NCI-H2029 (cell line): ENCODE results near the gene FAM222A.

Experiments used
- DNase-seq: peaks from one replicate; lab custom pipeline; 2025; lab: John Stamatoyannopoulos, UW

FAM222A gene

DNA sequence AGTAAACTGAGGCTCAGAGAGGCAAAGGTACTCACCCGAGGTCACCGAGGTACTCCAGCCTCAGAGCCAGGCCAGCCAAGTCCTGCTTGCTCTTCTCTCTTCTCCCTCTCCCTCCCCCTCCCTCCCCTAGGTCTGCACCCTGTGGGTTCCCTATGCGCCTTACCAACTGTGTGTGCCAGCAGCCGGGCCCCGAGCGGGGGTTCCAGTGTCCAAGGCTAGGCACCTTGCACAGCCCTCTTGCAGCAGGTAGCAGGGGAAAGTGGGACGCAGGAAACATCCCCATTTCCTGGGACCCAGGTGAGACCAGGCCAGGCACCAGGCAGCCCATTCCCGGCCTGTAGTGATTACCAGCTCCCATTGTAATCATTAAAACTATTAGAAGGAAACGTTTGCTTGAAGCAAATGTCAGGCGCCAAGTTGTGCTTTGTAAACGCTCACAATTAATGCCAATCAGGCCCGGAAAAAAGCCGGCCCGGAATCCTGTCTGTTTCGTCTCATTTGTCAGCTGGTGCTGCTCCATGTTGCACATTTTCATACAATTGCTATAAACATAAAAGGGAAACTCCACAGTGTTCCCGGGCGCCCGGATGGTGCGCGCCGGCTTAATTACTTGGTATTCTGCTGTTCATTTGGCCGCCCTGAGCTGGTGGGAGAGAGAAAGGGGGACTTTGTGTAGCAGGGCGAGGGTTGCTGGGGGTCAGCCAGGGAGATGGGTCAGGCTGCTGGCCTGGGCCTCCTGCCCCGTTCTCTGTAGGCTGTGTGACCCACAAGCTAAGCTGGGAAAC is 11.9 kb downstream of the FAM222A start:
- no peak for DNase-seq

- no peak for DNase-seq
Measured at GRCh38 chr12:109726106-109726497, 12.5 kb downstream of the FAM222A start.

- DNase-seq = no peak
Measured at GRCh38 chr12:109726511-109727038, 12.9 kb downstream of the FAM222A start.

DNA sequence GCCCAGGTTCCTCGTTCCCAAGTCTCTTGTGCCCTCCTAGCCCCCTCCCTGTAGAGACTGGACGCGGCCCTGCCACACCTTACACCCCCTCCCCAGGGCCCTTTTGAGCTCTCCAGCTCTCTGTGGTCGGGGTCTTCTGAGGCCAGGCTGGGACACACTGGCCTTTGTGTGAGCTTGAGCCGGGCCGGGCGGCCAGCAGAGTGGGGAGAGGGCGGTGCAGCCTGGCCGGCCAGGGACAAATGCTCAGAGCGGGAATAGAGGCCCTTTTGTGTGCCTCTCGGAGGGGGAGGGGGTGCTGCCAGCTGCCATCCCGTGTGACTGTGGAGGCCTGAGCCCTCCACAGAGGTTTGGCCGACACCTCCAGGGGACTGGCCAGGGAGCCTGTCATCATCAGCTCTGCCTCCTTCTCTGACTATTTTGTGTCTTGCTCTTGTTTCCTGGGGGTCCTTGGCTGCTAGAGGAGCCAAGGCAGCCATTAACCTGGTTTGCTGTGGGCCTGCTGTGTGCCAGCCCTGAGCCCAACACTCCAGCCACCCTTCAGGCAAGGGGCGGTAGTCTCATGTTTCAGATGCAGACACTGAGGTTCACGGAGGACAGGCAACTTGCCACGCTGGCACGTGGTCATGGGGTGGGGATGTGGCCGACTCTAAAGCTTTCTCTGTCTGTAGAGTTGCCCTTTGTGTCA is 13.6 kb downstream of the FAM222A start:
- peak; percentile 35 for DNase-seq

GRCh38 chr12:109727746-109728726 is 14.4 kb downstream of the FAM222A start:
- no peak for DNase-seq

DNA sequence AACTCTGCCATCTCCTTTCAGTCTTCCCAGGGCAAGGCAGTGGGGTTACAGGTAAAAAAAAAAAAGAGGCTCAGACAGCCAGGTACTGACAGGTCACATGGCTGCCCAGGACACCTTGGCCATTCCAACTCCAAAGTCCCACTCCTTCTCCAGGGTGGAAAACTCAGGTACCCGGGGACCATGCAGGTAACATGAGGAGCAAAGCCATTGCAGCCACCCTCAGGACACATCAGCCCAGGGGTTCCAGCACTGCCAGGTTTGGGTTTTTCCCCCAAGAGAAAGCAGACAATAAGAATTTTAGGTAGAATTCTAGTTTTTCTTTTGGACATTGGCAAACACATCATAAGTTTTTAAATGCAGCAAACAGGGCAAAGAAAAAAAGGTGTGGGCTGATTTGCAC is 15.3 kb downstream of the FAM222A start:
- no peak for DNase-seq

GRCh38 chr12:109729371-109729781 is 15.8 kb downstream of the FAM222A start:
- DNase-seq = no peak

DNA sequence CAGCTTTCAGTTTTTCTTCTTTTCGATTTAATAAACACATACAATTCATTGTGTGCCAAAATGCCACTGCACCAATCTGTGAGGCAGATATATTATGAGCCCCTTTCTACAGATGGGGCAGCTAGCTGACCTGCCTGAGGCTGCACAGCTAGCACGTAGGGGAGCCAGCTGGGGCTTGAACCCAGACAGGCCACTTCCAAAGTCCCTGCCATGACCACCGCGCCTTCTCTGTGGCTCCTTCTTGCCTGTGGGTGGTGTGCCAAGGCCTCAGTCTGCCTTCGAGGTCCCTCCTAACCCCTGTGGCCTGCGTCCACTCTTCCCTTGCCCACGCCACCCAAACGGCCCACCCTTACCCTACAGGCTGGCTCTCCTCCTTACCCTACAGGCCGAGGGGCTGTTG is 16.2 kb downstream of the FAM222A start:
- DNase-seq = no peak

GRCh38 chr12:109730306-109731145 is 16.9 kb downstream of the FAM222A start:
- DNase-seq = no peak

GRCh38 chr12:109731231-109731731 is 17.7 kb downstream of the FAM222A start:
- DNase-seq = no peak

DNA sequence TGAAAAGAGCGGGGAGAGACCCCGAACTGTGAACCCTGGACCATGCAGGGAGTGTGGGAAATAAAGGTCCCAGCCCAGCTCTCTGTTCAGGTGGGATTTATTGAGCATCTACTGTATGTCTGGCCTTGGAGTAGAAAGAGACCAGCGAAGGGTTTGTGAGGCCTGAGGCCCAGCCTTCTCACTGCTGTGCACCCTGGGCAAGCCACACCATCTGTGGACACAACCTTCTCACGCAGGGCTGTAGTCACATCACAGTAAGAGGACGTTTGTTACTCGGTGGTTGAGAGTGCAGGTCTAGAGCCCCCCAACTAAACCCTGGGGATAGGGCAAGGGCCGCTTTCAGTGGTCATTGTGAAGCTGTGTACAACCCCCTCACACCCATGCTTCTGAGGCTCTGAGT is 18.2 kb downstream of the FAM222A start:
- no peak for DNase-seq

- no peak for DNase-seq
Measured at GRCh38 chr12:109732321-109733305, 19.0 kb downstream of the FAM222A start.

GRCh38 chr12:109734219-109735000 is 20.8 kb downstream of the FAM222A start:
- DNase-seq = no peak

- no peak for DNase-seq
Measured at GRCh38 chr12:109735051-109735521, 21.5 kb downstream of the FAM222A start.

- no peak for DNase-seq
Measured at GRCh38 chr12:109735825-109736551, 22.4 kb downstream of the FAM222A start.

DNA sequence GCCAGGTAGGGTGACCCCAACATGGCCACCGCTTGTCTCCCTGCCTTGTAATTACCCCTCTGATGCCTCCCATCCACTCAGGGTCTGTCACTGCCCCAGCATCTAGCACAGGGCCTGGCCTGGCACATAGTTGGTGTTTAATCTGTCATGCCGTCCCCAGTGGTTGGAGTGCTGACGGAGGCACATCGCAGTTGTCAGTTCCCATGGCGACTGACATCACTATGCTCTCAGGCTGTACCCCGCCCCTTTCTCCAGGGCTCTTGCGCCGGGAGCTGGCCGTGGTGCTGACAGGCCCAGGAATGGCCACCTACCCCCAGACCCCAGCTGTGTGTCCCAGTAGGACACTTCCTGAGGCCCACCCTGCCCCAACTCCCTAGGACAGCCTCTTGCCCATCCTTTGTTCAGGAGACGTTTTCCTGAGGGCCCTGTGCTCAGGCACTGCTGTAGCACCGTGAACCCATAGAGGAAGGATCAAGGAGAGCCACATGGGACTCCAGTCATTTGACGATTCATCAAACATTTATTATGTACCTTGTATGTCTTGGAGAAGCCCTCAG is 23.0 kb downstream of the FAM222A start:
- DNase-seq = no peak

DNA sequence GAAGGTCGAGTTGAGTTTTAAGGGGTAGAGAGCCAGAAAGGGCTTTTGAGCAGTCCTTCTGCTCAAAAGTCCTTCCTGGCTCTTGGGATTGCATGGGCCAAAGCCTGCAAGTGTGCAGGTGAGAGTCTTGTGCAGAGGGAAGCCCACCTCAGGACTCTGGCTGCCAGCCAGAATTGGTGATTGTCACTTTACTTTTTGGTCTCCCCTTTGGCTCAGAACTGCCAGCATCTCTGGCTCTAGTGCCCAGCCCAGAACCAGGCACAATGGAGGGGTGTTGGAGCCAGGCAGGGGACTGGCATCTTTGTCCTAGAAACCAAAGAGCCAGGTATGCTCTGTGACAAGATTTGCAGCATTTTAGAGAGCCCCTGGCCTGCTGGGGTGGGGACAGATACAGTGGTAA is 23.5 kb downstream of the FAM222A start:
- no peak for DNase-seq

GRCh38 chr12:109737631-109738030 is 24.0 kb downstream of the FAM222A start:
- no peak for DNase-seq
